CD4-positive, alpha-beta T cell treated with Interleukin-4 for 4 hours (primary cell): Measurements from ENCODE around the gene PRSS50.
"Not testable (repeated sequence)": the region's sequence is repeated elsewhere in the genome, so short reads cannot be mapped to it uniquely, and the experiment has no call there.

Experiments
- DNase-seq: peaks from one replicate; pipeline ENCODE4 v3.0.0-alpha.2; 2020

The PRSS50 gene

DNA sequence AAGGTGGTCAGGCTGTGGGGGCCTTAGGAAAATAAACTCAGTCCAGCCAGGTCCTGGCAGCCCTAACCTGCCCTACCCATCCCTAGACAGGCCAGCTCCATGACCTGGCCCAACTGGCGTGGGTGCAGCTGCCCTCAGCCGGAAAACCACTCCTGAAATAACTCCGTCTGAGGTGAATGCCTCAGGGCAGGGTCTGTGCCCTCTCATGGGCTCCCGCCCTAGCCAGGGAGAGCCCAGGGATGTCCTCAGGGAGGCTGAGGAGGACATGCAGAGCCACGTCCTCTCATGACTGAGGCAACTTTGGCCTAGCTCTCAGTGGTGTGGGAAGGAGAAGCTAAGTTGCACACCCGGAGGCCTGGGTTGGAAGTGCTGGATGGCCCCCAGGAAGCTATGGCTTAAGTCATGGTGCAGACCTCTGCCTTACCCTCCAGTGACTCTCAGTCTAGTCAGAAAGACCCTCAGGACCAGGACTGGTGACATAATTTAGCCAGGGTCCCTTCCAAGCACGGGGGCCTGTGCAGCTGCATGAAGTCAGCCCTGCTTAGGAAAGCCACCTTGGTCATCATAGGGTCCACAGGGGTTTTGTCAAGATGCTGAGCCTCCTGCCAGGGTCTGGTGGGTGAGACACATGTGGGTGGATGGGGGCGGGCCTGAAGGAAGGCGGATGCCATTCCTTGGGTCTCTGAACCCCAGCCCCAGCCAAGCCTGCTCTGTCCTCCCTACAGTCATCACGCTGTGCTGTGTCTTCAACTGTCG is 9.1 kb downstream of the PRSS50 start:
- DNase-seq = no peak

DNA sequence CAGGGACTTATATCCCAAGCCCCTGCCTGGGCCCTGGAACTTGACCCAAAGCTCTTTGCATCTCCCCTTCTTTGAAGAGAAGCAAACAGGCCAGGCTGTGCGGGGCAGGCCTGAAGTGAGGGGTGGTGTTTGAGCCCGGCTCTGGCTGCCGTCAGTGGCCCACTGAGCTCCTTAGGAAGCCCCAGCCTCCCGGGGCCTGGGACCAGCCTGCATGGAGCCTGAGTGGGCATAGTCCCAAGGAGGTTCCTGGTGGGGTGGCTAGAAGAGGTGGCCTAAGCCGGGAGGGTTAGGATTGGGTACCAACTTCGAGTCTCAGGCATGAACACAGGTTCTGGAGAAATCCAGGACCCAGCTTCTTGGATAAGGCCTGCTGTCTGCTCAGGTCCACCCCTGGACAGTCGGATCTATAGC is 10.1 kb downstream of the PRSS50 start:
- no peak for DNase-seq

DNA sequence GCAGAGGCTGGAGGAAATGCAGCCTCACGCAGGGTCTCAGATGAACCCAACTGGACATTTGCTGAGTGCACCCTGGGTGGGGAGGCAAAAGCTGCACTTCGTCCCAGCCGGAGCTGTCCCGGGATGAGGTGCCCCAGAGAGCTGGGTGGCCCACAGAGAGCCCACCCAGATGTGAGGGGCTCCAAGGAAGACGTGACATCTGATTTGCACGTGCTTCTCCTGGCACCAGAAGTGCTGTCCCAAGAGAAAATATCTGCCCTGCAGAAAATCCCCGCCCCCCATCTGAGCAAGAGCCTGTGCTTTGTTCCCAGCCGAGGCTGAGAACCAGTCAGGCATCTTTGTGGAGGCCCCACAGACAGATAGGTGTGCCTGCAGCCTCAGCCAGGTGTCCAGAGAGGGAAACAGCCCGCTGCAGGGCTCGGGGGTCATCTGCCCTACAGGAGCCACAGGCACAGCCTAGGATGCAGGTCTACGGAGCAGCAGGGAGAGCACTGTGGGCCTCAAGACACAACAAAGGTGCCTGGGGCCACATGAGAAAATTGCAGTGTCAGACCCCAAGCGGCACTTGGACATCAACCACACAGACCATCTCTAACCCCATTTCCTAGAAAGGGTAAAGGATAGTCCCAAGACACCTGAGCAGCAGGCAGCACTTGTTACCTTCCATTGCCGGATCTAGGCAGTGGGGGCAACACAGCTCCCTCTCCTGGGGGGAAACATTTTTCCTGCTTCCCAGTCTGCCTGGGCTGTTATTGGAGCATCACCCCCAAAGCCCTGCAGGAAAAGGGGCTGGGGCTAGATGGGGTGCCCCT is 10.7 kb downstream of the PRSS50 start:
- no peak for DNase-seq

DNA sequence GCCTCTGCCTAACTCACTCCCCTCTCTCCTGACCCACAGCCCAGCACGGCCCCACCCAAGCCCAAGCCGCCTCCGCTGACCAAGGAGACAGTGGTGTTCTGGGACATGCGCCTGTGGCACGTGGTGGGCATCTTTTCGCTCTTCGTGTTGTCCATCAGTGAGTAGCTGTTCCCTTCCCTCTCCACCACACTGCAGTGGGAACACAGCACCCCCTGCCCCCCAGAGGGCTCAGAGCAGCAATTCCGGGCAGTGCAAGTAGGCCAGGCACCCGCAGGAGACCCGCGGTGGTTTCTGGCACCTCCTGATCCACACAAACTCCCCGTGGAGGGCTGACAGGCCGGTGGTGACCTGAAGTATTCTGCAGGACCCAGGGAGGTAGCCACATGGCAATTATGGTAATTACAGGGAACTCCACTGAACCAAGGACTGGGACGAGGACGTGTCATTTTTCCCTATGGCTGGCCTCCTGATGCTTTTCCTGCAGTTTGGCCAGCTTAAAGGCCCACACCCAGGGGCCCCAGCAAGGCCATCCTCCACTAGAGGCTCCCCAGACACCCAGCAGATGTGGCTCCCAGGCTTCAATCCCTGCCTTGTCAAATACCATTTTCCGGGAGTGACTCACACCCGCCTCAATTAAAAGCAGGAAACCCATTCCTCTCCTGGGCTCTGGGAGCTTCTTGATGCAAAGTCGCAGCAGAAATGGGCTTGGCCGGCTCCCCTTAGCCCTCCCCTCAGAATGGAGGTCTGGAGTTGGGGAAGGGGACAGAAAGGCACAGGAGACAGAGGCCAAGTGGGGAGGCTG is 11.7 kb downstream of the PRSS50 start:
- no peak for DNase-seq

DNA sequence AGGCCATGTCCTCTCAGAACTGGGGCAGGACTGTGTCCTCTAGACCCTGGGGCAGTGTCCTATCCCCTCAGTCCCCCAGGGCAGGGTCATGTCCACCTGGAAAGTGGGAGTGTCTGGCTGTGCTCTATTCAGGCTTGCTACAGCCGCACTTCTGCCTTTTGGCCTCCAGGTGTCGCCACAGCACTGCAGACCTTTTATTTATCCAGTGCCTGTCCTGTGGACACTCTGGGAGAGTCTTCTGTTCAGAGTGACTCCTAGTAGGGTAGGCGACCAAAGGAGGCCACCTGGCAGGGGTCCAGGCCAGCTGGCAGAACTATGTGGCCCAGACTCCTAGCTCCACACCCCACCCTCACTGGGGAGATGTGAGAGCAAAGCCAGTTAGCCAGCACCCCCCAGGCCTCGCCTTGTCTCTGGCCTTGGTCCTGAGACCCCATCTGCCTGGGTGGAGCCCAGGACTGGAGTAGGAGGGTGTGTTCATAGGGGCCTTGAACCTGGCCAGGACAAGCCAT is 12.6 kb downstream of the PRSS50 start:
- peak; percentile 60 for DNase-seq

DNA sequence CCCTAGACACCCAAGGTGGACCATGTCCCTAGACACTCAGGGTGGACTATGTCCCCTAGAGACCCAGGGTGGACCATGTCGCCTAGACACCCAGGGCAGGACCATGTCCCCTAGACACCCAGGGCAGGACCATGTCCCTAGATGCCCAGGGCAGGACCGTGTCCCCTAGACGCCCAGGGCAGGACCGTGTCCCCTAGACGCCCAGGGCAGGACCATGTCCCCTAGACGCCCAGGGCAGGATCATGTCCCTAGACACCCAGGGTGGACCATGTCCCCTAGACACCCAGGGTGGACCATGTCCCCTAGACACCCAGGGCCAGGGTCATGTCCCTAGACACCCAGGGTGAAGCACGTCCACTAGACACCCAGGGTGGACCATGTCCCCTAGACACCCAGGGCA is 13.3 kb downstream of the PRSS50 start:
- not testable (repeated sequence) for DNase-seq

DNA sequence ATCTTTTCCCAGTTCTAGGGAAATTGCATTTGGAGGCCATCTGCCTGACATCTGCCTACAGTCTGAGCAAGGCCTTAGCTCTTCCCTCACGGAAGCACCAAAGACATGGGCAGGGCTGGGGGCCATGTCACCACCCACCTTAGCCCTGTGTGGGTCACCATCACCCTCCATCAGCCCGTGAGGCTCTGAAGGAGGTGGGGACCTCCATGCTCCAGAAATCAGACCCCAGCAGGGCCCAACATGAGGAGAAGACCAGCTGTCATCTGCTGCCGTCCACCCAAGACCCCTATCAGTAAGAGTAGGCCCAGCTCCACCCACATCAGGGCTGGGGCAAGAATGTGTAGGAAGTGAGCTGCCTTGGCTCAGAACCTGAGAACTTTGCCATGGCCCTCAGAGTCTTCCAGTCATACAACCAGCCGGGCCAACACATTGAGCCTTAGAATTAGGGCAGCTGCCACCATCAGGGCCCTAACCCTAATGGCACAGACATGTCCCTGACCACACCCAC is 14.6 kb downstream of the PRSS50 start:
- no peak for DNase-seq

DNA sequence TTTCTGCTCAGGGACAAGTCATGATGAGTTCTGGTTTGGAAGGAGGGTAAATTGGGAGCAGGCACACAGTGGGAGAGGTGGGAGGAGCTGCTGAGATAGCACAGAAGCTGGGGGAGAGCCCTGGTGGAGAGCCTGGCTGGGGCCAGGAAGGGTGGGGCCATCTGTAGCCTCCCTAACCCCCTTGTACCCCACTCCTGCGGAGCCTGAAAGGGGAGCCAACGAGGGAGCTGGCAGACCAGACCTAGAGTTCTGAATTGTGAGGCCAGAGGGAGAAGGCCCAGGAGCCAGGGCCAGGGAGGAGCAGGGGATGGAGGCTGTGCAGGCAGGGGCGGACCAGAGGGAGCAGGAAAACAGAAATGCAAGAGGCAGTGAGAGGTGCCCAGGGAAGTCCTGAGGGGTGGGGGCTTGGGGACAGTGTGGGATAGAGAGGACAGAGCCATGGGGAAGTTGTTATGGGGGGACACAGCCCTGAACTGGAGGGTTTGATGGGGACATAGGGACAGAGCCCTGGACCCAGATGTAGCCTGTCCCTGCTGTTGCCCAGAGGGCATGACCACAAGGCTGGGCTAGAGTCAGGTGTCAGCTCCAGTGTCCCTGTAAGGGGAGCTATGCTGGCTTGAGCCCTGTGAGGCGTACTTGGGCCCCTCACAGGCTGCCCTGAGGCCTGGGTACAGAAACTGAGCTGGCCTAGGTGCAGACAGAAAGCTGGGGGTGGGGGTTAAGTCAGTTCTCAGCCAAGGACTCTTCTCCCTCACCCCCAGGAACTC is 15.2 kb downstream of the PRSS50 start:
- no peak for DNase-seq

DNA sequence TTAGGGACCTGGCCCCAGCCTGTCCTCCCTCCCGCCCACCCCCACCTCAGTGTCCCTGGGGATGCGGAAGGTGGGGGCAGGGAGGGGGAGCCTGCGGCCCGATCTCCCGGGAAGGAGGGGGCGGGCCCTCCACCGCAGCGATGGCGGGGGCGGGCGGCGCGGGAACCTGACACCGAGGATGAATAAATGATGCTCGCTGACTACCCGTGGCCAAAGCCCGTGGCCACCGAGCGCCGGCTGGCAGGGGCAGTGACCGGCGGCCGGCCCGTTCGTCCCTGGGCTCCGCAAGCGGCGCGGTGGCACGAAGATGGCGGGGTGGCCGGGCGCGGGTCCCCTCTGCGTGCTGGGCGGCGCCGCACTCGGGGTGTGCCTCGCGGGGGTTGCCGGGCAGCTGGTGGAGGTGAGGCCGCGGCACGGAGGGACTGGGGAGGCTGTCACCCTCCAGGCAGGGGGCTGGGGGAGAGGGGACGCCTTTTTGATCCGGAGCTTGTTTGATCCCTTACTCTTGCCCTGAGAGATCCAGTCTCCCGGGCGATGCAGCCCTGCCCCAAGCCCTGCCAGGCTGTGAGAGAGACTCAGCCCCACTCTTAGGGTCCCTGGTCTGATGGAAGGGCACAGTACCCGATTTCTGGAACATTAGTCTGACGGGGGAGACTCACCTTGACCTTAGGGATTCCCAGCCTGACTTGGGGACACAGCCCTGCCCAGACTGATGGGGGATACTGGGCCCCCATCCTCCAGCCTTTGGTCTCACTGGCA is 16.3 kb downstream of the PRSS50 start, which contains the start of gene TMIE:
Gene TMIE, plus strand, starts transcription at position 212 of the 759 bp plus-strand sequence. Its CDS starts 96 bp downstream, at position 308.
- no peak for DNase-seq

DNA sequence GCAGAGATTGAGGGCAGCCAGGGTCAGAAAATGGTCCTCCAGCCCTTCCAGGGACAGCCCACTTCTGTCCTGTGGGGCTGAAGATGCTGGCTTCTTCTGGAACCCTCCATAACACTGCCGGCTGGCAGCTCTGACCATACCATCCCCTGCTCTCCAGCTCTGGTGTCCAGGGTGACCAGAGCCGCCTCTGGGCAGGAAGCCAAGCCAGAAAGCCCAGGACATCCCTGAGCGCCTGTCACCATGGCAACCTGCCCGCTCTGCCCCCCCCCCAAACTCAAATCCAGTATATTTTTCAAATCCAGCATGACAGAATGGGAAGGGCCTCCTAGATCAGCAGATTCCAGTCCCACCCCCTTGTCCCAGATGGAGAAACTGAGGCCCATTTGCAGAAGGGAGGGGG is 16.9 kb downstream of the PRSS50 start:
- DNase-seq = no peak

DNA sequence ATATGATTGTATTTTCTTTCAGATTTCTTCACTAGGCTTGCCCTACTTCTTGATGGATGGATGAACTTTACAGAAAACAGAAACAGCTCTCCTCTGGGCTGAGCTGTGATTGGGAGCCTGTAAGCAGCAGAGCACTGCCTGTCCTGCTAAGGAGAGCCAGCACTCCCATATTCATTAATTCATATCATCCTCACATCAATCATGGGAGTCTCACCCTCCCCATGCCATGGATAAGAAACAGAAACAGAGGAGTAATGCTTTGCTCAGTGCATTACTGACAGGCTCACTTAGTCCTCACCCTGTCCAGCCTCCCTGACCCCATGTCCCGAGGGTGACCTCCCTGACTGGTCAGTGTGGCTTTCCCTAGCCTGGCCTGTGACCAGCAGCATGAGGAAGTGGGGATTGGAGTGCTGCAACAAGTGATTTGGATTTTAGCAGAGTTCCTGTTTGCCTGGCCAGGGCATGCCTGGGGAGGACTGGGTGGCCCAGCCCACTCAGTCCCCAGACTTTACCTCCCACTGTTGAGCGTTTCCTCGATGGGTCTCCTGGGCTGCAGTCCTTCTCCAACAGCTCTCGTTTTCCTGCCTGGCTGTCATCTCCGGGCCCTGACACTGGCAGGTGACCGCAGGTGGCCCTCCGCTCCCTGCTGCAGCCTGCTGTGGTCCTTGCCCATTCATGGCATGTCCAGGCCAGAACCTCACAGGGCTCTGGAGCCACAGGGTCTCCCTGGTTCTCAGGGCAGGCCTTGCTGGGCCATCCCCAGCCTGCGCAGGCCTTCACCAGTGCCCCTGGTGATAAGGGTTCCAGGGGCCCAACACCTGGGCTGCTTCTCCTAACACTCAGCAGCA is 17.8 kb downstream of the PRSS50 start:
- DNase-seq = no peak

DNA sequence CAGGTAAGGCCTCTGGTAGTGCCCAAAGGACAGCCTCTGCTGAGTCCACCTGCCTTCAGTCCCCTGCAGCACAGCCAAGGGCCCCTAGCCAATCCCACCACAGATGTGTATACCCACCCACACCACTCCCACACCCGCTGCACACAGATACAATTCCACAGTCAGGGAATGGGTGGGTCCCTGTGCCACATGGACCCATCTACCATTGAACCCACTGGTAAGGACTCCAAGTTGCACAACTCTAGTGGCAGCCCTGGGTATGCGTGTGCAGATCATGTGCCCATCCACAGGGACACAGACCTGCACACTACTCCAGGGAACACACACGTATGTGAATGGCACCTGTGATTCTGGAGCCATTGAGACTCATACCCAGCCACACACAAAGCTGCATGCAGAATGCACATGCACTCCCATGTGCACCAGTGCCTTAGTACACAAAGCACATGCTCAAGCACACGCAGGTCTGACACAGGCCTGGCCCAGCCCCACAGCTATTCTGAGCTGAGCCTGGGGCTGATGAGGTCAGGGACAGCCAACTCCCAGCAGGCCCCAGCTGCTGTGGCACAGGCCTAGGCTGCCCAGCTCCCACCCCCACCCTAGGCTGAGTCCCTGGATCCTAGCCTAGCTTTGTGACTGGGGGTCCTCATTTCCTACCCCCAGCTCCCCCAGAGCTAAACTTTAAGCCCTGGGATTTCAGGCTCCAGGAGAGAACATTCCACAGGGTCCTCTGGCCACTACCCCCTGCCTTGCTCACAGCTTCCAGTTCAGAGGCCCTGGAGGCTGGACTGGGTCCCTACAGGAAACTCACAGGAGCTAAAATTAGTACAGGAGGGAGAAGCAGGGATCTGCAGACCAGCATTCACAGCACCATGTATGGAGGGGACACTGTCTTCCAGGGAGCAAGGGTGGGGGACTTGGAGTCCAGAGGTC is 21.4 kb downstream of the PRSS50 start:
- DNase-seq = no peak

DNA sequence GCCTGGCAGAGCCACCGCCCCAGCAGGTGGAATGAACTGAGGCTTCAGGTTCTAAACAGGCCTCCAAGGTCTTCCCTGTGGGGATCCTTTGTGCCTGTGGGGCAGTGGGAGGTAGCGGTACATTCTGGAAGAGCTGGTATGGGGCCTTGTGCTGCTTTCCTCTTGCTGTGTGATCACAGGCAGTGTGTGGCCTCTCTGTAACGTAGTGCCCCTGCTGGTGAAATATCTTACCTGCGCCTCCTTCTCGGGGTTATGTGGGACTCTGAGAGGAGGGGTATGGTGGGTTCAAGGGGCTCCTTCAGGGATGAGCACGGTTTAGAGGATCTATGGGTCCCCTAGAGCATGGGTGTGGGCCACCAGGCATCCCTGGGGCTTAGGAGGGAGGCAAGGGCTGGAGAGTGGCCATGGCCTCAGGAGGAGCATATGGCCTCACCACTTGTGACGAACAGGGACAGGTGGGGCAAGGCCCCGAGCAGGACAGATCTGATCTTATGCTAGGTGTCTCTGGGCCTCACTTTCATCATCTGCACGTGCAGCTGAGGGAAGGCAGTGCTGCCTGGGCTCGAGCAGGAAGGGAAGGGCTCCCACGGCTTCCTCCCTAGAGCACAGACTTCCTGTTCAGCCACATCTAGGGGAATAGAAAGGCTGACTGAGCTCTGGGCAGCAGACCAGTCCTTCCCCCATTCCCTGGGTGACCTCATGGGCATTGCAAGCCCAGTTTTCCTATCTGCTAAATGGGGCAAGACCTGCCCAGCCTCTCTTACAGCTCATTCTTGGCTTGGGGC is 22.3 kb downstream of the PRSS50 start:
- peak; percentile 40 for DNase-seq

DNA sequence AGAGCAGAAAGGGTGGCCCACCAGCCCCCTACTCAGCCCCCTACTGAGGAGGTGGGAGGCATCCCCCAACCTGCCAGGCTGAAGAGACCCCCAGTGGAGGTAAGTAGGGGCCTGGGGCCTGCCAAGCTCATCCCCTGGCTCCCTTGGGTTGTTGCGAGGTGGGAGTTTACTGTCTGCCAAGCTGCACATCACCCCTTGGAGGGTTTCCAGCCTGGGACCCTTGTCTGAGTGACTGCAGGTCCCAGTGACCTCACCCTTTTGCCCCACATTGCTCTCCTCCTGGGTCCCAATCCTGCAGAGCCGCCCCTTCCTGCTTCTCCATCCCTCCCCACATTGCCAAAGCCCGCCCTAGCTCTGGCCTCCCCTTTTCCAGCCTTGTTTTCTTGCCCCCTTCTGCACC is 23.1 kb downstream of the PRSS50 start:
- no peak for DNase-seq

DNA sequence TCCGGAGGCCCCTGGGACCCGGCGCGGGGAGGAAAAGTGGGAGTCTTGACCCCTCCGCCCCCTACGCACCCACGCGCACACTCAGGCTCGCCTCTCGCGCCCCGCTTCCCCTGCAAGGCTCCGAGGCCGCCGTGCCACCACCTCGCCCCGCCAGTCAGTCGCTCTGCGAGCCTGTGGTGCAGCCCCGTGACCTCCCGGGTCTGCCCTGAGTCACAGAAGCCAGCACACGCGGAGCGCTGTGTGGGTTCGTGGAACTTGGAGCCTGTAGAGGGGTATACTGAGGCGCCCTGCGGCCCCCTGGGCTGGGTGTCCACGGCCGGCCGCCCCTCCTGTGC is 23.8 kb downstream of the PRSS50 start:
- peak; percentile 40 for DNase-seq

DNA sequence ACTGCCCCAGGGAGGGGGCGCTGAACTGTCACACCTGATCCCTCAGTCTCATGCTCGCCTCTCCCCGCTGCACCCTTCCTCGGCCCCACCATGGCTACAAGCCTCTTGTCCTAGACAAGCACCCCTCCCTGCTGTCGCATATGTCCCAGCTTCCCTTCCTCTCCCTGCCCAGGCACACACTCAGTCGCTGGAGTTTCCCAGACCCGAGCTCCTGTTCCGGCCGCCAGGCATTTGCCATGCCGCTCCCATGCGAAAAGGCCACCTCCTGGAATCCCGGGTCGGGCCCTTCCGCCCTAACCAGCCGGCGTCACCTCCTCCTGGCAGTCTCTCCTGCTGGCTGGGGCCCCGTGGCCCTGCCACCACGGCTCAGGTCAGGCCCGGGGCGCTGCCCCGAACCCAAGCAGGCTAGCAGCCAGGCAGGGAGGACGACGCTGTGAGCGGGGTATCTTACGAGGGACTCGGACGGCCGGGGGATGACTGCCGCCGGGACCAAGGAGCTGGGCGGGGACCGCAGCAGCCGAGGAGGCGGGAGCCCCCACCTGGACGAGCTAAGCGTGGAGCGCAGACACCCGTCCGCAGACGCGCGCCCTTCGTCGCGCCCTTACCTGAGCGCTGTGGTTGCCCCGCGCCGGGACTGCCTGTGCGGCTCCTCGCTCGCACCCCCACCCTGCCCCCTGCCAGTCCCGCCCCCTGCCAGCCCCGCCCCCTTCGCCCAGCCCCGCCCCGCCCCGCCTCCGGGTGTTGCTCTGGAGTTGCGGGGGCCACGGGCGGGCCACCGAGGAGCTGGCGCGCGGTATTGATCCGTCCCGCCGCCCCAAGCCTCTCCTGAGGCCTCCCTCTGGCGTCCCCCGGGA is 24.4 kb downstream of the PRSS50 start, which contains the start of gene ALS2CL:
Gene ALS2CL, minus strand, starts transcription at position 642 of the 854 bp plus-strand sequence. CDS start 4,239 bp downstream, outside the sequence.
- peak; percentile 63 for DNase-seq

DNA sequence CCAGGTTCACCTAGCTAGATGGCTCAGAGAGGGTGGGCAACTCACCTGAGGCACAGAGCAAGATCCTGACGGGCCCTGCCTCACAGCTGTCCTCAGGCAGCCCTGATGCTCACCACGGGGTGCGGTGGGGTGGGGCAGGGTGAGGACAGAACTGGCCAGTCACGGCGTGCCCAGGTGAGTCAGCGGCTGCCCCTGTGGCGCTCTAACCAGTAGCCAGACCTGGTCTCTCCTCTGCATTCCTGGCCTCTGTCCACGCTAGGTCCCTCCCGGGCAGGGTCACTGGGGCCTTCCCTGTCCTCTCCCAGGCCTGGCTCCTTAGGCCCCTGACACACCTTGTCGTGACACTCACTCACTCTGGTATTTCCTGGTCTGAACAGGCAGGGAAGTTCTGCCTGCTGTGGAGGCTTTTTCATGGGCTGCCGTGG is 25.1 kb downstream of the PRSS50 start:
- no peak for DNase-seq
